ENCODE measurements around the gene TSHZ2.
"Not testable (repeated sequence)": the region's sequence is repeated elsewhere in the genome, so short reads cannot be mapped to it uniquely, and the experiment has no call there.

The TSHZ2 gene

DNA sequence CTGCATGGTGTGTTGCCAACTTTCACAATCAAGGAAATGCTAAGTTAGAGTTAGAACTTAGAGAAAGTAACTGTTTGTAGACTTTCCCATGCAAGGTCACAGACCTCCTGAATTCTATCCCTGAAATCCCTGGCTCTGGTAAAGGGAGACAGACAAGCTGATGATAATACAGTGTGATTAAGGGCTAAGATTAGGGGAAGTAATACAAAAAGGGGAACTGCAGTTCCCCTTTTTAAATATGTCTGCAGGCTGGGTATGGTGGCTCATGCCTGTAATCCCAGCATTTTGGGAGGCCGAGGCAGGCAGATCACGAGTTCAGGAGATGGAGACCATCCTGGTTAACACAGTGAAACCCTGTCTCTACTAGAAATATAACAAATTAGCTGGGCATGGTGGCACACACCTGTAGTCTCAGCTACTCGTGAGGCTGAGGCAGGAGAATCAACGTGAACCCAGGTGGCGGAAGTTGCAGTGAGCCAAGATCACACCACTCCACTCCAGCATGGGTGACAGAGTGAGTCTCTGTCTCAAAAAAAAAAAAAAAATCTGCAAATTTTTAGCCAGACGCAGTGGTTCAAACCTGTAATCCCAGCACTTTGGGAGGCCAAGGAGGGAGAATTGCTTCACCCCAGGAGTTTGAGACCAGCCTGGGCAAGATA lies 560.6 kb downstream of the TSHZ2 start:
- not testable (repeated sequence) for DNase-seq

GRCh38 chr20:53533500-53533899 lies 561.3 kb downstream of the TSHZ2 start:
- no peak for DNase-seq

GRCh38 chr20:53534037-53534436 lies 561.9 kb downstream of the TSHZ2 start:
- no peak for DNase-seq

DNA sequence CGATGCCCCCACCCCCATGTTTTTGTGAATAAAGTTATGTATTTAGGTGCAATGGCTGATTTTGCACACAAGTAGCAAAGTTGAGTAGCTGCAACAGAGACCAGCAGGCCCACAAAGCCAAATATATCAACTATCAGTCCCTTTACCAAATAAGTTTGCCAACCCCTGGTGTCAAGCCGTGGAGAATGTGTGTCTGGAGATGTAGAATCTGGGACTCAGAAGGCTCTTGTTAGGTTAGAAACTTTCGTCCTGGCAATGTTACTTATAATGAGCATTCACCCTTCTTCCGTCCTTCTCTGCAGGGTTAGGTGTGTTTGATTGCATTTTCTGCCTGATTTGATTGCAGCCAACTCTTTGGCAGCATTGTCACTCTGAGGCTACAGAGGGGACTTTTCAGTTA lies 563.7 kb downstream of the TSHZ2 start:
- no peak for DNase-seq

DNA sequence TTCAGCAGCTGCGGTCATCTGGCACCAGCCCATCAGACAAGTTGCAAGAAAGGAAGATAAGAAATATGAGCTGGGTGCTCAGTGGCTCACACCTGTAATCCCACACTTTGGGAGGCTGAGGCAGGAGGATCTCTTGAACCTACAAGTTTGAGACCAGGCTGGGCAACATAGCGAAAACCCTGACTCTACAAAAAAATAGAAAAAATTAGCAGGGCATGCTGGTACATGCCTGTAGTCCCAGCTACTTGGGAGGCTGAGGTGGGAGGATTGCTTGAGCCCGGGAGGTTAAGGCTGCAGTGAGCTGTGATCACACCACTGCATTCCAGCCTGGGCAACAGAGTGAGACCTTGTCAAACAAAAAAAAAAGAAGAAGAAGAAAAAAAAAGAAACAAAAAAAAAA lies 564.2 kb downstream of the TSHZ2 start:
- DNase-seq = not testable (repeated sequence)

DNA sequence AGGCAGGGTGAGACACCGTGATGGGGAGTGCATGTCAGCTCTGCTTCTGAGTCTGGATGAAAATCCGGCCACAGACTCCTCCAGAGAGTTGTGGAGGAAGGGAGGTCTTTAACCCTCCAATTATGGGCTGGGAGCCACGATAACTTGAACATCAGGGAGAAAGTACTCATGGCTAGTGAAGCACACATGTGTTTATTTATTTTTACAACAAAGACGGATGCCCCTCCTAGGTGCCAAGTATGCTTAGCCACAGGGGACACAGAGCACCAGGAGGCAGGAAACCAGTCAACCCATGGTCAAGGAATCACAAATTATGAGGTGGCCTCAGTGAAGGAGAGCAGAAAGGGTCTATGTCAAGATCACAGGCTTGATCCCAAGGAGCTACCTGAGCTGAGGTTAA lies 567.4 kb downstream of the TSHZ2 start:
- no peak for DNase-seq
